Panc1 (cell line): Measurements from ENCODE around the gene EP300.

Experiments used
- POLR2AphosphoS5 ChIP-seq: IDR thresholded peaks from 2 replicates; pipeline ENCODE4 v1.6.1; 2012; ENCODE audit warnings: mild to moderate bottlenecking, low read depth, low read length, moderate library complexity
- SIN3A ChIP-seq: IDR thresholded peaks from 2 replicates; pipeline ENCODE4 v1.6.1; 2012; ENCODE audit warnings: low read depth, mild to moderate bottlenecking, low read length, moderate library complexity, borderline replicate concordance; ENCODE audit not compliant: insufficient read depth
- TF ChIP-seq, protein P1 (sequence below): fragments of 450-650 bp; IDR thresholded peaks from 2 replicates; pipeline ENCODE4 v1.5.1; 2017; ENCODE audit warnings: mild to moderate bottlenecking
- TF ChIP-seq, protein P2 (sequence below), 2 experiments: IDR thresholded peaks; 2 replicates each; pipeline ENCODE4 v1.6.1; 2011 to 2012; ENCODE audit warnings: low read depth in 2 of 2, control low read depth in 1 of 2, low read length in 1 of 2, mild to moderate bottlenecking in 1 of 2, moderate library complexity in 1 of 2; ENCODE audit not compliant: insufficient read depth in 1 of 2

DNA sequence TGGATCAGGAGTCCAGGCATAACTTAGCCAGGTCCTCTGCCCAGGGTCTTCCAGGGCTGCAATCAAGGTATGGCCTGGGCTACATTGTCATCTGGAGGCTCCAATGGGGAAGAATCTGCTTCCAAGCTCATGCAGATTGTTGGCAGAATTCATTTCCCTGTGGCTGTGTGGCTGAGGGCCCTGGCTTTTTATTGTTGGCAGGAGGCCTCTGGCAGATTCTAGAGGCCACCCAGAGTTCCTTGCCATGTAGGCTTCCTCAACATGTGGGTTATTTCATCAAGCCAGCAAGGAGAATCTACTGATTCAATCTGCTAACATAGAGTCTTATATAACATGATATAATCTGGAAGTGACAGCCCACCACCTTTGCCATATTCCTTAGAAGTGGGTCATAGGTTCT lies 16.4 kb upstream of the EP300 start:
- TF ChIP-seq, protein P1, sequence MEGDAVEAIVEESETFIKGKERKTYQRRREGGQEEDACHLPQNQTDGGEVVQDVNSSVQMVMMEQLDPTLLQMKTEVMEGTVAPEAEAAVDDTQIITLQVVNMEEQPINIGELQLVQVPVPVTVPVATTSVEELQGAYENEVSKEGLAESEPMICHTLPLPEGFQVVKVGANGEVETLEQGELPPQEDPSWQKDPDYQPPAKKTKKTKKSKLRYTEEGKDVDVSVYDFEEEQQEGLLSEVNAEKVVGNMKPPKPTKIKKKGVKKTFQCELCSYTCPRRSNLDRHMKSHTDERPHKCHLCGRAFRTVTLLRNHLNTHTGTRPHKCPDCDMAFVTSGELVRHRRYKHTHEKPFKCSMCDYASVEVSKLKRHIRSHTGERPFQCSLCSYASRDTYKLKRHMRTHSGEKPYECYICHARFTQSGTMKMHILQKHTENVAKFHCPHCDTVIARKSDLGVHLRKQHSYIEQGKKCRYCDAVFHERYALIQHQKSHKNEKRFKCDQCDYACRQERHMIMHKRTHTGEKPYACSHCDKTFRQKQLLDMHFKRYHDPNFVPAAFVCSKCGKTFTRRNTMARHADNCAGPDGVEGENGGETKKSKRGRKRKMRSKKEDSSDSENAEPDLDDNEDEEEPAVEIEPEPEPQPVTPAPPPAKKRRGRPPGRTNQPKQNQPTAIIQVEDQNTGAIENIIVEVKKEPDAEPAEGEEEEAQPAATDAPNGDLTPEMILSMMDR: no peak
- TF ChIP-seq POLR2AphosphoS5 (no peak), SIN3A (no peak)
- TF ChIP-seq, protein P2, sequence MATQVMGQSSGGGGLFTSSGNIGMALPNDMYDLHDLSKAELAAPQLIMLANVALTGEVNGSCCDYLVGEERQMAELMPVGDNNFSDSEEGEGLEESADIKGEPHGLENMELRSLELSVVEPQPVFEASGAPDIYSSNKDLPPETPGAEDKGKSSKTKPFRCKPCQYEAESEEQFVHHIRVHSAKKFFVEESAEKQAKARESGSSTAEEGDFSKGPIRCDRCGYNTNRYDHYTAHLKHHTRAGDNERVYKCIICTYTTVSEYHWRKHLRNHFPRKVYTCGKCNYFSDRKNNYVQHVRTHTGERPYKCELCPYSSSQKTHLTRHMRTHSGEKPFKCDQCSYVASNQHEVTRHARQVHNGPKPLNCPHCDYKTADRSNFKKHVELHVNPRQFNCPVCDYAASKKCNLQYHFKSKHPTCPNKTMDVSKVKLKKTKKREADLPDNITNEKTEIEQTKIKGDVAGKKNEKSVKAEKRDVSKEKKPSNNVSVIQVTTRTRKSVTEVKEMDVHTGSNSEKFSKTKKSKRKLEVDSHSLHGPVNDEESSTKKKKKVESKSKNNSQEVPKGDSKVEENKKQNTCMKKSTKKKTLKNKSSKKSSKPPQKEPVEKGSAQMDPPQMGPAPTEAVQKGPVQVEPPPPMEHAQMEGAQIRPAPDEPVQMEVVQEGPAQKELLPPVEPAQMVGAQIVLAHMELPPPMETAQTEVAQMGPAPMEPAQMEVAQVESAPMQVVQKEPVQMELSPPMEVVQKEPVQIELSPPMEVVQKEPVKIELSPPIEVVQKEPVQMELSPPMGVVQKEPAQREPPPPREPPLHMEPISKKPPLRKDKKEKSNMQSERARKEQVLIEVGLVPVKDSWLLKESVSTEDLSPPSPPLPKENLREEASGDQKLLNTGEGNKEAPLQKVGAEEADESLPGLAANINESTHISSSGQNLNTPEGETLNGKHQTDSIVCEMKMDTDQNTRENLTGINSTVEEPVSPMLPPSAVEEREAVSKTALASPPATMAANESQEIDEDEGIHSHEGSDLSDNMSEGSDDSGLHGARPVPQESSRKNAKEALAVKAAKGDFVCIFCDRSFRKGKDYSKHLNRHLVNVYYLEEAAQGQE (IDR thresholded peaks at IDR 0.05; ENCODE audit: insufficient read depth in 1 of 2, low read depth in 2 of 2, low read length in 1 of 2): no peak
